ENCODE measurements around the gene VRK3.

Gene VRK3

GRCh38 chr19:50030225-50030624, 5.1 kb upstream of the VRK3 start:
- peak; percentile 88 for DNase-seq

GRCh38 chr19:50026550-50026906, 1.4 kb upstream of the VRK3 start:
- DNase-seq: no peak

GRCh38 chr19:50025794-50026549, 800 bp upstream of the VRK3 start, which contains the start of gene ZNF473:
ZNF473 (plus strand) TSS chr19:50026005; CDS start chr19:50031083, 5,078 bp downstream.
- DNase-seq: peak; percentile 99

- DNase-seq: no peak
These were observed 502 bp downstream of the VRK3 start for GRCh38 chr19:50024719-50025021.

DNA sequence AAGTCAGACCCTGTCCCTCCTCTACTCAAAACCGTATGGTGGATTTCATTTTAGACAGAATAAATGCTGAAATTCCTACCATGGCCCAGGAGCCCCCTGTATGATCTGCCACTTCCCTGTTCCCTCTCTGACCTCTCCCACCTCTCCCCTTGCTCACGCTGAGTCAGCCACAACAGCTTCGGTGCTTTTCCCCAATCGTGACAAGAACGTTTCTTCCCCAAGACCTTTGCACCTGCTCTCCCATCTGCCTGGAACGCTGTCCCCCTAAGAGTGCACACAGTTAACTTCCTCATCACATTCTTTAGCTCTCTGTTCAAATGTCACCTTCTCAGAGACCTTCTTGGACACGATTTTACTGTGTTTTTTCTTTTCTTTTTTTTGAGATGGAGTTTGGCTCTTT, 2.3 kb downstream of the VRK3 start:
- DNase-seq: no peak

GRCh38 chr19:50020481-50020880, 4.7 kb downstream of the VRK3 start:
- DNase-seq: no peak

DNA sequence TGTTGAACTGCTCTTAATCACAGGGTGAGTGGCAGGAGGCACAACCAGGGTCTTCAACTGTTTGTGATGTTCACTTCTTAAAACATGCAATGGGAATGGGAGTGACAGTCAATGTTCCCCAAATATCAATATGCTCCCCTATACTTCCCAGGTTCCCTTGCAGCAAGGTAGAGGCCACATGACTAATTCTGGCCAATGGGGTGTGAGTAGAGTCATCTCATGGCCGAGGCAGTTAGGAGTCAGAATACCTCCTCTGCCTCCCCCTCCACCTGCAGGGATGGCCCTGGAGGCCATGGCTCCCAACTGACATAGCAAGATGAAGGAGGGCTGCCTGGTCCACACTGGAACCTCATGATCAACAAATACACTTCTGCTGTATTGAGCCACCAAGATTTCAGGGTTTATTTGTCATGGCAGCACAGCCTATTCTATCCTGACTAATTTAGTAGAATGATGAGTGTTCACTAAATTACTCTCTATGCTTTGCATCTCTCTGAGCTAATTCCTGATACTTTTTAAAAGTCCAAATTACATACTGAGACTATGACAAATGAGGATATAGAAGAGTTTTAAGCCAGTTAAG, 8.9 kb downstream of the VRK3 start:
- DNase-seq: no peak

DNA sequence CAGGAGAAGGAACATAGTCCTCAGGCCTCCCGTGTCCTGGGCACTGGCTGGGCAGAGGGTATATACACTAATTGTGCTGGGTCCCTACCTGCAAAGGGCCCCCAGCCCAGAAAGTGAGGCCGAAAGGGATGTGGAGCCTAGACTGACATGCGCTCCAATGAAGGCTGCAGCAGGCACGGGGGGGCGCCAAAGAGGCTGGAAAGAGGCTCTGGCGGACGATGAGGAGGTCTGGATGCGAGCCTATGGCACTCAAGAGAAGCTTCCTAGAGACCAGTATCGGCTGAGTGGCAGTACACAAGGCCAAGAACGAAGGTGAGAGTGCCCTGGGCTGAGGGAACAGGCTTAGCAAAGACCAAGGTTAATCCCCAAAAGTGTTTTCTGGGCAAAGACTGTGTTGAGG, 16.6 kb downstream of the VRK3 start:
- DNase-seq: no peak

GRCh38 chr19:50007947-50008346, 17.2 kb downstream of the VRK3 start:
- no peak for DNase-seq

GRCh38 chr19:50007170-50007569, 18.0 kb downstream of the VRK3 start:
- DNase-seq: no peak

- DNase-seq: no peak
These were observed 19.7 kb downstream of the VRK3 start for GRCh38 chr19:50005428-50005827.

DNA sequence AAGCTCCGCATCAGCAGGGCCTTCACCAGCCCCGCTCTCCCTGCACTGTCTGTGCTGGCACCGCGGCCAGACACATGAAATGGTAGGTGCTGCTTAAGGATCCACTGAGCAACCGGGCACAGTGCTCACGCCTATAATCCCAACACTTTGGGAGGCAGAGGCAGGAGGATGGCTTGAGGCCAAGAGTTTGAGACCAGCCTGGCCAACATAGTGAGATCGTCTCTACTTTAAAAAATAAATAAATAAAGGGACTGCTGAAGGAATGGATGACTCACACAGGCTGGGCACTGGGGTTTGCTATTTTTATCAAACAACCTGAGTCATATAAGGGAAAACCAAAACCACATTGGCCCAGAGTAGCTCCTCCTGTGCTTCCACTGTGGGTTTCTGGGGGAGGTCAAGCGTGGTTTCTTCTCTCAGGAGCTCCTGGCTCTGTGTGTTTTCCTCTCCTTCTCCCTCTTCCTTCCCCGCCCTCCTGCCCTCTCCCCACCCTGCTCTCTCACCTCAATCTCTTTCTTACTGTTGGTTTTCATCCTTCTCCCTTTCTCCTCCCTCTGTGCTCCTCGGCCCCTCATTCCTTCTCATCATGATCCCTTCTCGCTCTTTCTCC, 21.3 kb downstream of the VRK3 start:
- peak; percentile 98 for DNase-seq

- peak; percentile 31 for DNase-seq
These were observed 21.9 kb downstream of the VRK3 start for GRCh38 chr19:50003254-50003788.

DNA sequence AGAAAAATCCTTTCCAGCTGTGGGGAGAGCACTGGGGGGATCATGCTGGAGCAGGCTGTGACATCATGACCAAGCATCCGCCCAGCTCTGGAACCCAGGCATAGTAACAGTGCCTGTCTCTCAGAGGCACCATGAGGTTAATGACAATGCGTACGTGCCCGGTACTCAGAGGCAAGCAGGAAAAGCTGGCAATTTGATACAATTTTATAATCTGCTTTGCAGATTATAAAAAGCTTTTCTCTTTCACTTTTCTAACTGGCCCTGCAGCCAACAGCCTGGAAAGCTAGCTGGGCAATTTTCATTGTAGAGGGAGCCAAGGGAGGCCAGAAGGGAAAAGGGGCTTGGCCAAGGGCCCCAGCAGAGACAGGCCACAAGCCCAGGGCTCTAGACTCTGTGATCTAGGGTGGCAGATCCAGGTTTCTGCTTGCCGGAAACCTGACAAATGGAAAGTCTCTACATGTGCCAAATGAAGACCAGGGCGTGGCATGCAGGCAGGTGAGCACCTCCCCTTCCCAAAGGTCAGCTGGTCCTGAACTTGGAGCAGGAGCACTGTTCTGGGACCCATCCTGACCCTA, 22.7 kb downstream of the VRK3 start:
- DNase-seq: no peak

DNA sequence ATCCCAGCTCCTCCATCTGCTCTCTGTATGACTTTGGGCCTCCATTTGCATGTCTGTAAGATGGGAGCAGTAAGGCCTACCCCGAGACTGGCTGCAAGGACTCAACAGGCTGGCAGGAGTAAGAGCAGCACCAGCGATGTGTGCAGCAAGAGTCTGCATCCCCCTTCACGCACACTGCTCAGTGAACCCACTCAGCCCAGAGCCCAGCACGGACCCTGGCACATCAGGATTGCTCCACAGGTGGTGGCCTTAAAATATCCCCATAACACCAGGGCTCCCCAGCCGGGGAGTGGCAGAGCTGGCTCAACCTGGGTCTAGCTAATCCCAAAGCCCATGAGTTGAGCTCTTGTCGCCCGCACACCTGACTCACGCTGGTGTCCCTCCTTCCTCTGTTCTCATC, 23.4 kb downstream of the VRK3 start:
- DNase-seq: no peak

- DNase-seq: peak; percentile 70
These were observed 24.2 kb downstream of the VRK3 start for GRCh38 chr19:50000841-50001557.

DNA sequence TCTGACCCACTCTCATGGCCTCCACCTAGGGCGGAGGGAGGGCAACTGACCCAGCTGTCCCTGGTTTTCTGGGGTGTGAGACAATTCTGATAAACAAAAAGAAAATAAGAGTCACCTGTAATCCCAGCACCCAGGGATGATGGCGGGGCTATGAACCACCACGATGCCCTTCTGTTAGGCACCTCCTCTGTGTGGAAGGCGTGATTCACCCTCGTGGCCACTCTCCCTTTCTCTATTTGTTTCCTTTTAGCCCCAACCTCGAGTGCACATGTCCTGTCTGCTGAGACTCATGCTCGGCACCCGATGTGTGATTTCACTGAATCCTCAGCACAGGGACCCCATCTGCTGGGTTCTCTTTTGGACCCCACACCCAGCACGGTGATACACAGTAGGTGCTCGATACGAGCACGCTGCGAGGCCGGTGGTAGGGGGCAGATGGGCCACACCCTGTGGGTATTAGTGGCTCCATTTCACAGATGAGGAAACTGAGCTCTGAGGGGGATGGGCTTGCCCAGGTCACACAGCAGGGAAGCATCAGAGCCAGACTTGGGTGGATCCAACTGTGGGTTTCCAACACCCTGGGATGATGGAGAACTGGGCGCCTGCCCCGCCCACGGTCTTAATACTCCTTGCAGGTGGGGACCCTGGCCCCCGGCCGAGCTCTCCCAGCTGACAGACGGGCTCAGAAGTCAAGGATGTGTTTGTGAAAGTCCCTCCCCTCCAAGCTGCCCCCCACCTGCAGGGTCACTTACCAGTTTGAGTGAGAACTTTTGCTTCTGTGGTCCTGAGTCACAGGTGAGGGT, 24.9 kb downstream of the VRK3 start:
- DNase-seq: no peak

DNA sequence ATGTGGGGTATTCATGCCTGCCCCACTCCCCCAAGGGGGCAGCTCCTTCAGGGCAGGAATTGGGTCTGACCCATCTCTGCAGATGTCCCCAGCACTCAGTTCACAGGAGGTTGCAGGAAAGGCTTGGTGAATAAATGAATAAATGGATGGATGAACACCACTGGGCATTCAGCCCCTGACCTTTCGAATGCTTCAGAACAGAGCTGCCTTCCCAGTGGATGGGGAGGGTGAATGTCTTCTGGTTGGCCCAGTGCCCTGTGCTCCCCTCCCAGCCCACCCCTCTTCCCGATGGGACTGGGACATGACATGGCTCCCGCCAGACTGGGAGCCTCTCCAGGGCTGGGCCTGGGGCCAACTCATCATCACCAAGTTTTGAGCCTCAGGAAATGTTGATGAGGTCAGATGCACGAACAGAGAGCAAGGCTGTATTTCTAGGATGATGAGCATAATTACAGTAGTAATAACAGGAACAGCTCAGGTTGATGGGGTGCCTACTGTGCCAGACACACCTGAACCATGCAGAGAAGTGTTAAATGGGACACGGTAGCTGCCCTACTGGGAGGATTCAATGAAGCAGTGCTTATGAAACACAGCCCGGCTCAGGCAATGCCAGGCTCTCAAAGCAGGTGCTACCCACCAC, 25.7 kb downstream of the VRK3 start:
- no peak for DNase-seq

- DNase-seq: peak; percentile 59
These were observed 27.5 kb downstream of the VRK3 start for GRCh38 chr19:49997709-49998108.

- no peak for DNase-seq
These were observed 36.7 kb downstream of the VRK3 start for GRCh38 chr19:49988433-49988832.

GRCh38 chr19:49988007-49988406, 37.2 kb downstream of the VRK3 start:
- DNase-seq: no peak

- DNase-seq: peak; percentile 99
These were observed 37.9 kb downstream of the VRK3 start for GRCh38 chr19:49987159-49987698.
